ENCODE results near the gene DAPK2. TPM values are rescaled to one million over a fixed set of nuclear protein-coding genes. Genes with fewer than 3 reads are reported as not detected.

The DAPK2 gene
- total and polyA plus RNA-seq, 2 of the 13 experiments (the other 11 are each of a cell fraction or from before 2014, with no cell fraction given), result 0.33 to 0.63 TPM

GRCh38 chr15:64019764-64020163, 26.5 kb downstream of the DAPK2 start (continued):
- TF ChIP-seq BHLHE40 (IDR thresholded peaks at IDR 0.05; ENCODE audit: low read length), result no peak
- no peak for TF ChIP-seq TGIF2 (CRISPR knock-in tag; IDR thresholded peaks at IDR 0.05)
- TF ChIP-seq MZF1 (CRISPR knock-in tag; IDR thresholded peaks at IDR 0.05; ENCODE audit: borderline replicate concordance), result no peak
- no peak for TF ChIP-seq SP140L (CRISPR knock-in tag; IDR thresholded peaks at IDR 0.05; ENCODE audit: borderline replicate concordance)
- no peak for TF ChIP-seq TAF15 (IDR thresholded peaks at IDR 0.05; ENCODE audit: low read depth, low read length, poor library complexity, severe bottlenecking)
- no peak for TF ChIP-seq MTF2 (CRISPR knock-in tag; IDR thresholded peaks at IDR 0.05; ENCODE audit: borderline replicate concordance)
- no peak for TF ChIP-seq DBP (CRISPR knock-in tag; IDR thresholded peaks at IDR 0.05; ENCODE audit: not compliant biosample characterization)
- no peak for TF ChIP-seq HDAC6 (IDR thresholded peaks at IDR 0.05; ENCODE audit: low read depth, low read length)
- 0 out of 2 replicates have a peak, but pooled peaks have one; percentile 33 for TF ChIP-seq MED1 (CRISPR knock-in tag; IDR thresholded peaks at IDR 0.05)
- TF ChIP-seq DRAP1 (CRISPR knock-in tag; IDR thresholded peaks at IDR 0.05), result no peak
- no peak for TF ChIP-seq ZNF687 (CRISPR knock-in tag; IDR thresholded peaks at IDR 0.05)
- TF ChIP-seq NFKB2 (CRISPR knock-in tag; IDR thresholded peaks at IDR 0.05; ENCODE audit: borderline replicate concordance), result no peak
- no peak for TF ChIP-seq UBTF (CRISPR knock-in tag; IDR thresholded peaks at IDR 0.05)
- TF ChIP-seq SOX6 (IDR thresholded peaks at IDR 0.05), result no peak
- peak; percentile 32; the same call in 1 of the 2 replicates for TF ChIP-seq SOX6 (CRISPR knock-in tag; IDR thresholded peaks at IDR 0.05)
- no peak for TF ChIP-seq SAFB2 (CRISPR knock-in tag; IDR thresholded peaks at IDR 0.05; ENCODE audit: borderline replicate concordance, low read depth)
- no peak for TF ChIP-seq POGK (CRISPR knock-in tag; conservative IDR thresholded peaks at IDR 0.05)
- no peak; a peak in 1 of 4 replicates for TF ChIP-seq EP300 (IDR thresholded peaks at IDR 0.05; ENCODE audit: low read depth in 2 of 2, low read length in 2 of 2)
- no peak for TF ChIP-seq EP300 (CRISPR knock-in tag; IDR thresholded peaks at IDR 0.05; ENCODE audit: borderline replicate concordance)

All from HepG2 (cell line).